ENCODE results near the gene FDX2. TPM values are rescaled to one million over a fixed set of nuclear protein-coding genes. Genes with fewer than 3 reads are reported as not detected.

FDX2 gene
- 14.1 and 21.0 TPM in 2 replicates for total RNA-seq
- 14.0 and 20.8 TPM in 2 replicates for polyA plus RNA-seq
- polyA plus RNA-seq (2012): 30.3 and 48.1 TPM in 2 replicates
- 22.7 and 43.9 TPM in 2 replicates for polyA minus RNA-seq (ENCODE audit: low replicate concordance)

DNA sequence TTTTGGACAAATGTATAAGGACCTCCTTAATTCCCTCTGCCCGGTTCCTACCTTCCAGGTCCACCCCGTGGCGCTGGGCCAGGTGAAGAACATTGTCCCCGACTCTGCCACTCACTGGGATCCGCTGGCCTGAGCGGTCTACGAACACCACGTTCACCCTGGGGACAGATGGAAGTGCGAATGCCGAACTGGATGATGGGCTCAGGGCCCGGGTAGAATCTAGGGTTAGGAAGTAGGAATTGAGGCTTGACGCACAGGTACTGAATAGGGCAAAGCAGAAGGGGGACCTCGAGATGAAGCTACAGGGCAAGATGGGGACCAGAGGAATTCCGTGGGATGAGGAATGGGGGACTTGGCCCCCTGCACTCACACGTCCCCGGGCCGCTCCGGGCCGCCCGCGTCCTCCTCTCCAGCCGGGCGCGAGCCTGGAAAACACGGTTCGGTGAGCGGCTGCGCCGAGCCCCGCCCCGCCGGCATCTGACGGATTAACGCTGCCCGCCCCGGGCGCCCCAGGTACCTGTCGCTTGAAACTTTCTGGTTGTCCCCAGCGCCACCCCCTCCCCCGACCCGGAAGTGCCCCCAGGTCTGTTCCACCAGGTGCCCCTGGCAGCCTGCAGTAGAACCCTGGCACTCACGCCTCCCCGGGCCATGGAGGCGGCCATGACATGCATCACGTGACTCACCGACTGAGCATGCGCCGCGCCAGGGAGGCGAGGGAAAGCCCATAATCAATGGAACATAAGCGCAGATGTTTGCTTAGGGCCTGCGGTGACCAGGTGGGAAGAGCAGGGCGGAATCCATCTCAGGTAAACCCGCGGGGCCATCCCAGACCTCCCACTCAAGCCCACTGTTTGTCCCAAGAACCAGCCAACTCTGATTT, at the start of gene FDX2:
Gene FDX2 (minus strand): TSS at position 681 of the 880 bp plus-strand sequence. CDS start 19 bp downstream, at position 662.
- peak; percentile 64 to 72 for DNase-seq (ENCODE audit: low read depth in 2 of 2)
- peak within 1 kb of the TSS; percentile 75 for H3K9ac ChIP-seq (ENCODE audit: insufficient read depth, low read length)
- no peaks in the 10 kb centered on the region for H3K4me1 ChIP-seq (ENCODE audit: control insufficient read depth, extremely low read depth, insufficient read depth, low read length)
- H3K36me3 ChIP-seq (ENCODE audit: control insufficient read depth, insufficient read depth, low read length): peaks cover 17% of the 10 kb centered on the region
- H3K9me3 ChIP-seq (ENCODE audit: control insufficient read depth, insufficient read depth, low read depth, low read length): no peaks in the 10 kb centered on the region
- peak within 1 kb of the TSS; percentile 99 for H2AFZ ChIP-seq (ENCODE audit: low read length)
- H3K4me3 ChIP-seq (replicated peaks in 1 of 4; ENCODE audit: control extremely low read depth in 1 of 4, insufficient read depth in 1 of 4, low read depth in 3 of 4, low read length in 4 of 4): peak within 1 kb of the TSS; percentile 81 to 93 (median 82)
- no peaks in the 10 kb centered on the region for H3K79me2 ChIP-seq (ENCODE audit: control insufficient read depth, insufficient read depth, low read length)
- peak within 1 kb of the TSS; percentile 40 for H3K27ac ChIP-seq (ENCODE audit: insufficient read depth, low read length)
- no peak for TF ChIP-seq EZH2 (IDR thresholded peaks at IDR 0.05; ENCODE audit: low read length, missing control alignments)
- TF ChIP-seq, protein P1, sequence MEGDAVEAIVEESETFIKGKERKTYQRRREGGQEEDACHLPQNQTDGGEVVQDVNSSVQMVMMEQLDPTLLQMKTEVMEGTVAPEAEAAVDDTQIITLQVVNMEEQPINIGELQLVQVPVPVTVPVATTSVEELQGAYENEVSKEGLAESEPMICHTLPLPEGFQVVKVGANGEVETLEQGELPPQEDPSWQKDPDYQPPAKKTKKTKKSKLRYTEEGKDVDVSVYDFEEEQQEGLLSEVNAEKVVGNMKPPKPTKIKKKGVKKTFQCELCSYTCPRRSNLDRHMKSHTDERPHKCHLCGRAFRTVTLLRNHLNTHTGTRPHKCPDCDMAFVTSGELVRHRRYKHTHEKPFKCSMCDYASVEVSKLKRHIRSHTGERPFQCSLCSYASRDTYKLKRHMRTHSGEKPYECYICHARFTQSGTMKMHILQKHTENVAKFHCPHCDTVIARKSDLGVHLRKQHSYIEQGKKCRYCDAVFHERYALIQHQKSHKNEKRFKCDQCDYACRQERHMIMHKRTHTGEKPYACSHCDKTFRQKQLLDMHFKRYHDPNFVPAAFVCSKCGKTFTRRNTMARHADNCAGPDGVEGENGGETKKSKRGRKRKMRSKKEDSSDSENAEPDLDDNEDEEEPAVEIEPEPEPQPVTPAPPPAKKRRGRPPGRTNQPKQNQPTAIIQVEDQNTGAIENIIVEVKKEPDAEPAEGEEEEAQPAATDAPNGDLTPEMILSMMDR (conservative IDR thresholded peaks at IDR 0.05 in 1 of 2, IDR thresholded peaks at IDR 0.05 in 1 of 2; ENCODE audit: low read depth in 1 of 2, low read length in 2 of 2): no peak
- no peaks in the 10 kb centered on the region for H4K20me1 ChIP-seq (ENCODE audit: control insufficient read depth, extremely low read depth, insufficient read depth, low read length)
- no peaks in the 10 kb centered on the region for H3K27me3 ChIP-seq (ENCODE audit: control insufficient read depth, insufficient read depth, low read length)
- H3K4me2 ChIP-seq (ENCODE audit: extremely low read depth, insufficient read depth, low read length): peak within 1 kb of the TSS; percentile 65

DNA sequence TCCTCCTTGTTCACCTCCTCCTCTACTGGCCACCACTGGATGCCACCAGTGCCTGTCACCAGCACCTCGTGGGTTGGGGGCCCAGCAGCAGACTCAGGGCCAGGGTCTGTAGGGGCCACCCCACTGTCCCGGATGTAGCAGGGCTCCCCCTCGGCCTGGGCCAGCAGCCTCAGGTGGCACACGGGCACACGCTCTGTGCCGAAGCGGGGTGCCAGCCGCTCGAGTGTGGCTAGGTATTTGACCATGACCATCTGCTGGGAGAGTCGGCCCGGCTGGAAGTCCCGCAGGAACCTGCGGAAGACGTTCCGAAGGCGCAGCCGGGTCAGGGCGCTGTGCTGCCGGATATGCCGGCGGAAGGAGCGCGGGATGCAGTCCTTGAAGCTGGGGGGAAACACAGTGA, 49.7 kb upstream of the FDX2 start:
- no peak for DNase-seq (ENCODE audit: low read depth in 2 of 2)
- Histone ChIP-seq H3K79me2 (ENCODE audit: control insufficient read depth, insufficient read depth, low read length) (no peaks in the 10 kb centered on the region), H3K4me1 (ENCODE audit: control insufficient read depth, extremely low read depth, insufficient read depth, low read length) (no peaks in the 10 kb centered on the region), H3K27ac (ENCODE audit: insufficient read depth, low read length) (no peak overlapping the region), H3K36me3 (ENCODE audit: control insufficient read depth, insufficient read depth, low read length) (peaks cover 27% of the 10 kb centered on the region), H4K20me1 (ENCODE audit: control insufficient read depth, extremely low read depth, insufficient read depth, low read length) (no peaks in the 10 kb centered on the region), H3K9me3 (ENCODE audit: control insufficient read depth, insufficient read depth, low read depth, low read length) (no peaks in the 10 kb centered on the region), H2AFZ (ENCODE audit: low read length) (no peak overlapping the region), H3K4me2 (ENCODE audit: extremely low read depth, insufficient read depth, low read length) (no peak overlapping the region), H3K9ac (ENCODE audit: insufficient read depth, low read length) (no peak overlapping the region), H3K4me3 (replicated peaks in 1 of 4; ENCODE audit: control extremely low read depth in 1 of 4, insufficient read depth in 1 of 4, low read depth in 3 of 4, low read length in 4 of 4) (no peak overlapping the region), H3K27me3 (ENCODE audit: control insufficient read depth, insufficient read depth, low read length) (no peaks in the 10 kb centered on the region)
- TF ChIP-seq, protein P1 (conservative IDR thresholded peaks at IDR 0.05 in 1 of 2, IDR thresholded peaks at IDR 0.05 in 1 of 2; ENCODE audit: low read depth in 1 of 2, low read length in 2 of 2): no peak
- no peak for TF ChIP-seq EZH2 (IDR thresholded peaks at IDR 0.05; ENCODE audit: low read length, missing control alignments)

DNA sequence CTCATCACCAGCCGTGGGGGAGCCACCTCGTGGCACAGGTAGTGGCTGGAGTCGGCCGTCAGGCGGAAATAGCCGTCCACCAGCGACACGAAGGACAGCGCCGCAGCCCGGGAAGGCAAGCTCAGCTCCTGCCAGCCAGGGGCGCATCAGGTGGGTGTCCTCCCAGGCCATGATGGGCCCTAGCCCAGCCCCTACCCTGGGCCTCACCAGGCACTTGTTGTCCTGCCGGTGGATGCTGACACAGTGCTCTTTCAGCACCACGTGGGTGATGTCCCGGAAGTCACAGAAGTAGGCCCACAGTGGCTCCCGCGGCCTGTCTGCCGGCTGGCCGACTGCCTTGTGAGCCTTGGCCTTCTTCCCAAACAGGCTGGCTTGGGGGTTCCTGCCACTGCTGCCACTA, 48.8 kb upstream of the FDX2 start:
- no peak overlapping the region for H3K9ac ChIP-seq (ENCODE audit: insufficient read depth, low read length)
- H3K36me3 ChIP-seq (ENCODE audit: control insufficient read depth, insufficient read depth, low read length): peaks cover 27% of the 10 kb centered on the region

More for the DNA sequence above, 48.8 kb upstream of the FDX2 start:
- no peaks in the 10 kb centered on the region for H4K20me1 ChIP-seq (ENCODE audit: control insufficient read depth, extremely low read depth, insufficient read depth, low read length)
- no peak overlapping the region for H3K4me3 ChIP-seq (replicated peaks in 1 of 4; ENCODE audit: control extremely low read depth in 1 of 4, insufficient read depth in 1 of 4, low read depth in 3 of 4, low read length in 4 of 4)
- H3K9me3 ChIP-seq (ENCODE audit: control insufficient read depth, insufficient read depth, low read depth, low read length): no peaks in the 10 kb centered on the region
- H3K4me2 ChIP-seq (ENCODE audit: extremely low read depth, insufficient read depth, low read length): no peak overlapping the region
- H3K79me2 ChIP-seq (ENCODE audit: control insufficient read depth, insufficient read depth, low read length): no peaks in the 10 kb centered on the region
- no peak overlapping the region for H2AFZ ChIP-seq (ENCODE audit: low read length)
- no peaks in the 10 kb centered on the region for H3K27me3 ChIP-seq (ENCODE audit: control insufficient read depth, insufficient read depth, low read length)
- TF ChIP-seq, protein P1 (conservative IDR thresholded peaks at IDR 0.05 in 1 of 2, IDR thresholded peaks at IDR 0.05 in 1 of 2; ENCODE audit: low read depth in 1 of 2, low read length in 2 of 2): no peak
- no peak for TF ChIP-seq EZH2 (IDR thresholded peaks at IDR 0.05; ENCODE audit: low read length, missing control alignments)
- no peak overlapping the region for H3K27ac ChIP-seq (ENCODE audit: insufficient read depth, low read length)
- H3K4me1 ChIP-seq (ENCODE audit: control insufficient read depth, extremely low read depth, insufficient read depth, low read length): no peaks in the 10 kb centered on the region
- DNase-seq (ENCODE audit: low read depth in 2 of 2): no peak
